GM12873 (cell line): Measurements from ENCODE around the gene FHIT.

Source experiments
- TF ChIP-seq, protein P1 (sequence below): IDR thresholded peaks from 2 replicates; pipeline ENCODE4 v1.5.1; 2012; ENCODE audit warnings: low read depth, mild to moderate bottlenecking, moderate library complexity, low read length, control low read depth; ENCODE audit not compliant: insufficient read depth; ENCODE audit errors: missing control alignments

FHIT gene

DNA sequence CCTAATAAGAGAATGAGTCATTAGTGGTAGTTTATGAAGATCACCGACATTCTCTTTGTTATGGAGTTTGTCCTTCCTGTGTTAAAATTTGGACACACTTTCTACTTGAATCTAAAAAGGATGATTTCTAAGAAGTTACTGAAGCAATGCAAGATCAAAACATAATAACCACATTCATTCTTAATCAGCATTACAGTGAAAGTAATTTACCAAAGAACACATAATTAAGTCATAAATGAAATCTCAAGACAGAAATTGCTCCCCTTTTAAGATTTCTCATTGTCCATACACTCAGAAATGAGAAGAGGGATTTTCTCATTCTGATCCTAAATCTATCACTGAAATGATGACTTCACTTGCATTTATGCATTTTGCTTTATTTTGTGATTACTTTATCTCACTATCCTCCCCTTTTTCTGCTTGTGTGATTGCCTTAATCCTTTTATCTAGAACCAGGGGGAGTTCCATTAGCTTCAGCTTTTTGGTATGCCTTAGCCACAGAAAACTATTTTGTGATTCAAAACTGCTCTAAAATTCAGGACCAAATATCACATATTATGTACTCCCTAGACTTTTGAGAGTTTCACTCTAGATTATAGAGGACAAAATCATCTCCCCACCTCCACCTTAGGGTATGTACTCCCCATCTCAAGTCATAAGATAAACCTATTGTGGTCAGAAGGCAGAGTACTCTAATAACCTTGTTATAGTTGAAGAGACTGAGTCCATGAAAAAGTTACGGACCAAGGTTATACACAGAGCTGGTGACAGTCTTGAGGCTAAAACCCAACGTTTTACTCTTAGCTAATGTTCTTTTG lies 1383.9 kb downstream of the FHIT start:
- TF ChIP-seq, protein P1, sequence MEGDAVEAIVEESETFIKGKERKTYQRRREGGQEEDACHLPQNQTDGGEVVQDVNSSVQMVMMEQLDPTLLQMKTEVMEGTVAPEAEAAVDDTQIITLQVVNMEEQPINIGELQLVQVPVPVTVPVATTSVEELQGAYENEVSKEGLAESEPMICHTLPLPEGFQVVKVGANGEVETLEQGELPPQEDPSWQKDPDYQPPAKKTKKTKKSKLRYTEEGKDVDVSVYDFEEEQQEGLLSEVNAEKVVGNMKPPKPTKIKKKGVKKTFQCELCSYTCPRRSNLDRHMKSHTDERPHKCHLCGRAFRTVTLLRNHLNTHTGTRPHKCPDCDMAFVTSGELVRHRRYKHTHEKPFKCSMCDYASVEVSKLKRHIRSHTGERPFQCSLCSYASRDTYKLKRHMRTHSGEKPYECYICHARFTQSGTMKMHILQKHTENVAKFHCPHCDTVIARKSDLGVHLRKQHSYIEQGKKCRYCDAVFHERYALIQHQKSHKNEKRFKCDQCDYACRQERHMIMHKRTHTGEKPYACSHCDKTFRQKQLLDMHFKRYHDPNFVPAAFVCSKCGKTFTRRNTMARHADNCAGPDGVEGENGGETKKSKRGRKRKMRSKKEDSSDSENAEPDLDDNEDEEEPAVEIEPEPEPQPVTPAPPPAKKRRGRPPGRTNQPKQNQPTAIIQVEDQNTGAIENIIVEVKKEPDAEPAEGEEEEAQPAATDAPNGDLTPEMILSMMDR = no peak

DNA sequence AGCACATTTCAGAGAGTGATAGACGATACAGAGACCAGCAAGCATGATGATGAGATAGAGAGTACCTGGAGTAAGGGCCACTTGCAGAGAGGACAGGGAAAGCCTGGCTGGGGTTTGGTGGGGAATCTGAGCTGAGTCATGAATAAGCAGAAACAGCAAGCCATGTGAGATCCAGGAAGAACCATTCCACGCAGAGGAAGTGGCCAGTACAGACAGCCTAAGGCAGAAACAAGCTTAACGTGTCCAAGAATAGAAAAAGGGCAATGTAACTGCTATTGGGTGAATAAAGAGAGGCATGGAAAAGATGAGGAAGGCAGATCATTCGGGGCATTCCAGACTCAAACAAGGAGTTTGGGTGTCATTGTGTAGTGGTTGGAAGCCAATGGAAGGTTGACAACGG lies 1385.2 kb downstream of the FHIT start:
- TF ChIP-seq, protein P1 = no peak

DNA sequence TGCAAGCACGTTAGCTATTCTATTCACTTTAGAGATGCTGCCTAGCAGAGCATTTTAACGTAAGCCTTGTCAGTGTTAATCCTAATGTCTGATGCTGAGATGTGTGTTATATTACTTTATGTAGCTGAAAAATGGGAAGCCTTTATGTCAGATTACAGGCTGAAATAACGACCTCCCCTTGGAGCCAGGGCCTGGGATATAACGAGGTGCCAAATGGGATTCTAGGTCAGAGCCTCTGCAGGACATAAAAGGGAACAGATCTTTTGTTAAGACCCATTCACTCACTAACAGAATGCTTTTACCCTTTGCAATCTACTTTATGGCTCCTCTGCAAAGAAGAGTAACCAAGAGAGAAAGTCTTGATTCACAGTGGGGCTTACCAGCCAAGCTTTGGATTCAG lies 1385.9 kb downstream of the FHIT start:
- TF ChIP-seq, protein P1 = no peak

DNA sequence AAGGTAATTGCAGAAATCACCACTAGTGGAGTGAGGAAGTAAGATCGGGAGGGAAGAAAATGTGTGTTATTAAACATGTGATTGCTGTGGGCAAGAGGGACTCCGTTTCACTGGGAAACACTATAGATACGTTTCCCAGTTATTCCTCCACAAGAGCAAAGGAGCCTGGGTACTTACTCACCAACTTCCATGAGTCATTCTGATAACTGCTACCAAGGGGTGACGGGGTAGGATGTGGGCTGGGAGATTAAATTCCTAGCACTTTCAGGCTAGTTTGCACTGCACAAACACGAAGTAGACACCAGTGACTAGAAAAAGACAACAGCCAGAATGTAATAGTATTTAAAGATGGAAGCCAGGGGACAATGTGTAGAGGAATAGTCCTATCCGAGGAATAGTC lies 1388.6 kb downstream of the FHIT start:
- TF ChIP-seq, protein P1 = no peak

DNA sequence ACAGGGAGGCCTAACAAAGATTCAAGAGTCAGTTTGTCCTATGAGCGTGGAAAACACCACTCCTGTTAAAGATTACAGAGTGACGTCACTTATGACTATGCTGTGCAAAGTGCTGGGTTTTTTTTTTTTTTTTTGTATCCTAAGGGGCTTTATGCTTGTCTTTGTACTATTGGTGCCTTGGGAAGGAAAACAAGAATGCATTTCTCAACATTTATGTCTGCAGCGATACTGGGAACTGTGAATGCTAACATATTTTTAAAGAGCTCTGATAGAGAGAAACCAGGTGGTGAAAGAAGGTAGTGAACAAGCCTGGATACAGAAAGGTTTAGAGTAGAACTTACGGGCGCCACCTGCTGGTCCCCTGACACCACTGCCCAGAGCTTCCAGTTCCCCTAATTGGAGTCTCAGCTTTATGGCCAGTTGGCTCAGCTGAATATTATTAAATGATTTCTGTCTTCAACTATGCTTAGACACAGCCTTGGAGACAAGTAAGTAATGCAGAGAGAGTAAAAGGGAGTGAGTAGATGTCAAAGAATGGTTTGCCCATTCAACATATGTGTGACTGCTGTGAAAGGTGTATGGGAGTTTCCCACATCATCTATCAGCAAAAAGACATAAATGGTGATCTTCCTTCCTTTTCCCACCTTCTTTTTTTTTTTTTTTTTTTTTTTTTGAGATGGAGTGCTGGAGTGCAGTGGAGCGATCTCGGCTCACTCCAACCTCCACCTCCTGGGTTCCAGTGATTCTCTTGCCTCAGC lies 1393.5 kb downstream of the FHIT start:
- TF ChIP-seq, protein P1 = peak; percentile 96

DNA sequence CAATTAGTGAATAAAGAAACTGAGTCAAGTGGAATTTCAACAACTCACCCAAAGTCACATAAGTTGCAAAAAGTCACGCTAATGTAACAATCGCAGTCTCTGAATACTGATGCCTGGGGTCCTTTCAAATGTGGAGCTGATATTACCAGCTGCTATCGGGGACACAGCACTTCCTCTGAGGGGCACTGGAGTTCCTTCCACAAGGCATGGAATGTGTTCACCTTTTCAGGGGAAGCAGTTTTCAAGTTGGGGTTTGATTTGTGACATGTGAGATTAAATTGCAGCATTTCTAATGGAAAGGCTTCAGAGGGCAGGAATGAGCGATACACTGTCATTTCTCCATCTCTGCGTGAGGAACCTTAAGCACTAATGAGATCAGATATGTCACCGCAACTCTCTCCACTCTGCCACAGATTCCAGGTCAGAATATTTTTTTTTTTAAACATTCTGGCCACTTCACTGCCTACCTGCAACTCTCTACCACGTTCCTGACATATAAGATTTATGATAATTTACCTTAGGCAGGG lies 1394.3 kb downstream of the FHIT start:
- TF ChIP-seq, protein P1 = no peak

DNA sequence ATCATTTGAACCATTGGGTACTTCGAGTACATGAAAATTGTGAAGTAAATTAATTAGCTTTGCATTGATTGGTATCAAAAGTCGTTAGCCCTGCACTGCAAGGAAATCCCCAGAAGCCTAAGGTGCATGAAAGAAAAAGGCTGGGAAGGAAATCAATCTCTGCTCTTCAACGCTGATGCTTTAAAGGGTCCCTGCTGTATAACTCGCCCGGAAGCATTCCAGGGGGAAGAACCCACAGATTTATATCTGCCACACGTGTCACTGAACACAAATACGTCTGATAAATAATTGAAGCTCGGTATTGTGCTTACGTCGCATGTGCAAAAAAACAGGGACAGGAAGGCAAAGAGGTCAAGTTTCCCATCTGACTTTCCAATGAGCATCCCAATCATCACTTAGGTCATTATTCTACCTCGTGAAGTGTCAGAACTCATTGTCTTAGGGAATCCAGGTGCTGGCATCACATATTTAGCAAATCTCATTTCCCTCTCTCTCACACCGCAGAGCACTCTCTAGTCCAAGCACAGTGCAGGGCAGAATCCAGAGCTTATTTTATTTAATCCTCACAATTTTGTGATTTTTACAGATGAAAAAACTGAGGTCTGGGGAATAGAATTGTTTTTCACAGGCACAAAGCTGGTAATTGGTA lies 1397.1 kb downstream of the FHIT start:
- TF ChIP-seq, protein P1 = no peak
